Endodermal cell (in vitro differentiated cells): Measurements from ENCODE around the gene THUMPD1. TPM values are rescaled to one million over a fixed set of nuclear protein-coding genes. Genes with fewer than 3 reads are reported as not detected.
"Not testable (repeated sequence)": the region's sequence is repeated elsewhere in the genome, so short reads cannot be mapped to it uniquely, and the experiment has no call there.

ENCODE experiments used
- DNase-seq: peaks from one replicate; pipeline ENCODE4 v3.0.0-alpha.2; 2017
- H3K27ac ChIP-seq: 2 replicates; pipeline ENCODE4 v1.5.1; 2013; ENCODE audit warnings: mild to moderate bottlenecking, low read depth, low read length, moderate library complexity
- H3K27me3 ChIP-seq: 2 replicates; pipeline ENCODE4 v1.6.1; 2013; ENCODE audit warnings: mild to moderate bottlenecking, low read length, moderate library complexity; ENCODE audit not compliant: insufficient read depth, control insufficient read depth, poor library complexity, severe bottlenecking
- H3K36me3 ChIP-seq: 2 replicates; pipeline ENCODE4 v1.7.0; 2013; ENCODE audit warnings: mild to moderate bottlenecking, low read length, moderate library complexity; ENCODE audit not compliant: control insufficient read depth, insufficient read depth
- H3K4me1 ChIP-seq: one replicate; pipeline ENCODE4 v1.7.0; 2013; ENCODE audit warnings: low read length; ENCODE audit not compliant: control insufficient read depth, insufficient read depth
- H3K4me3 ChIP-seq: 2 replicates; pipeline ENCODE4 v1.5.1; 2013; ENCODE audit warnings: mild to moderate bottlenecking, low read length, moderate library complexity
- H3K9ac ChIP-seq: 2 replicates; pipeline ENCODE4 v1.6.1; 2013; ENCODE audit warnings: mild to moderate bottlenecking, low read length, moderate library complexity; ENCODE audit not compliant: poor library complexity, severe bottlenecking; ENCODE audit errors: extremely low read depth
- H3K9me3 ChIP-seq: 2 replicates; pipeline ENCODE4 v1.6.1; 2013; ENCODE audit warnings: mild to moderate bottlenecking, low read length, moderate library complexity; ENCODE audit not compliant: control insufficient read depth
- H3K27ac Mint-ChIP-seq: 2 replicates; pipeline ENCODE4 v1.8.0; 2020; ENCODE audit warnings: mixed read lengths
- H3K27me3 Mint-ChIP-seq: 2 replicates; pipeline ENCODE4 v1.8.0; 2021; ENCODE audit warnings: mild to moderate bottlenecking, mixed read lengths; ENCODE audit not compliant: insufficient read depth
- H3K36me3 Mint-ChIP-seq: 2 replicates; pipeline ENCODE4 v1.8.0; 2020; ENCODE audit warnings: low read depth, mixed read lengths
- H3K4me1 Mint-ChIP-seq: 2 replicates; pipeline ENCODE4 v1.8.0; 2020; ENCODE audit warnings: mixed read lengths
- H3K4me3 Mint-ChIP-seq: 2 replicates; pipeline ENCODE4 v1.8.0; 2020; ENCODE audit warnings: mild to moderate bottlenecking, moderate library complexity, mixed read lengths
- H3K9me3 Mint-ChIP-seq: 2 replicates; pipeline ENCODE4 v1.8.0; 2020; ENCODE audit warnings: mild to moderate bottlenecking, mixed read lengths
- CTCF ChIP-seq: fragments of 200-600 bp; sonication (generic); conservative IDR thresholded peaks from 2 replicates; pipeline ENCODE4 v1.5.0; 2021; ENCODE audit warnings: antibody characterized with exemption, mild to moderate bottlenecking
- WGBS, 2 experiments: methylation state at CpG; one replicate each; pipeline versions ENCODE4 v1.1.5 to v1.1.7; 2013; ENCODE audit warnings: missing lambda C conversion rate in 2 of 2, mixed read lengths in 1 of 2; ENCODE audit not compliant: insufficient coverage in 1 of 2, insufficient read length in 1 of 2; 5-methylcytosine and 5-hydroxymethylcytosine counted together
- total RNA-seq, 2 donors: library from RNA; stranded (reverse); fragmentation: NEBNext Ultra II Directional in 1 of 2; extraction: Animal tissue kit (Norgen Biotek cat#: 25700) in 1 of 2; gene quantifications; 2 replicates in 1 of 2; 3 replicates in 1 of 2; pipeline ENCODE4 v1.2.1, GENCODE V29; 2021

Gene THUMPD1
- total RNA-seq, 2 donors from 2014 or later: 42.3 to 55.8 TPM

- no peak overlapping the region for H3K9ac ChIP-seq
- DNase-seq: no peak
- no peak overlapping the region for H3K27ac ChIP-seq
- peaks cover 8% of the 10 kb centered on the region for H3K27me3 ChIP-seq
- H3K36me3 ChIP-seq: no peaks in the 10 kb centered on the region
- peaks cover 2% of the 10 kb centered on the region for H3K4me1 Mint-ChIP-seq
- no peaks in the 10 kb centered on the region for H3K9me3 ChIP-seq
- no peak overlapping the region for H3K4me3 Mint-ChIP-seq
- no peak overlapping the region for H3K4me3 ChIP-seq
- H3K27ac Mint-ChIP-seq: no peak overlapping the region
- no peaks in the 10 kb centered on the region for H3K4me1 ChIP-seq
- H3K36me3 Mint-ChIP-seq: no peaks in the 10 kb centered on the region
- peaks cover 14% of the 10 kb centered on the region for H3K27me3 Mint-ChIP-seq
- no peaks in the 10 kb centered on the region for H3K9me3 Mint-ChIP-seq
- no peak for TF ChIP-seq CTCF
These were observed 15.0 kb downstream of the THUMPD1 start for GRCh38 chr16:20726661-20727060.

- Histone ChIP-seq H3K27me3 (no peaks in the 10 kb centered on the region), H3K27ac (no peak overlapping the region), H3K9ac (no peak overlapping the region), H3K4me3 (no peak overlapping the region), H3K36me3 (no peaks in the 10 kb centered on the region), H3K9me3 (no peaks in the 10 kb centered on the region), H3K4me1 (no peaks in the 10 kb centered on the region)
- H3K27ac Mint-ChIP-seq: no peak overlapping the region
- peaks cover 2% of the 10 kb centered on the region for H3K9me3 Mint-ChIP-seq
- no peaks in the 10 kb centered on the region for H3K36me3 Mint-ChIP-seq
- no peak for DNase-seq
- 93 to 97% methylated on average over 2 to 4 of the region's 4 CpGs for WGBS, 2 experiments
- H3K4me1 Mint-ChIP-seq: no peaks in the 10 kb centered on the region
- TF ChIP-seq CTCF: no peak
- no peak overlapping the region for H3K4me3 Mint-ChIP-seq
- peaks cover 21% of the 10 kb centered on the region for H3K27me3 Mint-ChIP-seq
These were observed 21.4 kb downstream of the THUMPD1 start for GRCh38 chr16:20720251-20720650.

GRCh38 chr16:20717718-20718117 is 23.9 kb downstream of the THUMPD1 start:
- H3K27me3 ChIP-seq, H3K36me3 Mint-ChIP-seq, H3K36me3 ChIP-seq, DNase-seq, H3K4me1 ChIP-seq, H3K4me1 Mint-ChIP-seq, H3K9me3 ChIP-seq, H3K4me3 Mint-ChIP-seq, H3K4me3 ChIP-seq, H3K27ac Mint-ChIP-seq, H3K9ac ChIP-seq, H3K27ac ChIP-seq, H3K9me3 Mint-ChIP-seq: not testable (repeated sequence)
- peaks cover 17% of the 10 kb centered on the region for H3K27me3 Mint-ChIP-seq

- peaks cover 2% of the 10 kb centered on the region for H3K9me3 Mint-ChIP-seq
- no peaks in the 10 kb centered on the region for H3K4me1 ChIP-seq
- 75 to 92% methylated on average over 5 to 7 of the region's 7 CpGs for WGBS, 2 experiments
- no peaks in the 10 kb centered on the region for H3K27me3 ChIP-seq
- H3K36me3 Mint-ChIP-seq: no peaks in the 10 kb centered on the region
- no peaks in the 10 kb centered on the region for H3K36me3 ChIP-seq
- no peaks in the 10 kb centered on the region for H3K9me3 ChIP-seq
- TF ChIP-seq CTCF: no peak
- H3K27ac ChIP-seq: no peak overlapping the region
- DNase-seq: no peak
- H3K4me1 Mint-ChIP-seq: no peaks in the 10 kb centered on the region
- H3K4me3 Mint-ChIP-seq: no peak overlapping the region
- H3K27ac Mint-ChIP-seq: no peak overlapping the region
- H3K4me3 ChIP-seq: no peak overlapping the region
- peaks cover 6% of the 10 kb centered on the region for H3K27me3 Mint-ChIP-seq
- H3K9ac ChIP-seq: no peak overlapping the region
These were observed 30.2 kb downstream of the THUMPD1 start for GRCh38 chr16:20711277-20711911.
